Bone marrow (tissue), 2 donors: Measurements from ENCODE around the gene SLA2.
"Not testable (repeated sequence)": the region's sequence is repeated elsewhere in the genome, so short reads cannot be mapped to it uniquely, and the experiment has no call there.

Experiments
- DNase-seq, 2 donors: peaks; one replicate each; lab custom pipeline; 2025; lab: John Stamatoyannopoulos, UW

The SLA2 gene

GRCh38 chr20:36645353-36645752, 643 bp downstream of the SLA2 start:
- no peak for DNase-seq

- no peak for DNase-seq
These were observed 1.3 kb downstream of the SLA2 start for GRCh38 chr20:36644706-36645095.

- no peak for DNase-seq
These were observed 1.8 kb downstream of the SLA2 start for GRCh38 chr20:36644032-36644705.

GRCh38 chr20:36642136-36642535, 3.9 kb downstream of the SLA2 start:
- no peak for DNase-seq

- no peak for DNase-seq
These were observed 4.5 kb downstream of the SLA2 start for GRCh38 chr20:36641506-36641843.

- DNase-seq: not testable (repeated sequence)
These were observed 7.1 kb downstream of the SLA2 start for GRCh38 chr20:36638876-36639400.

GRCh38 chr20:36634342-36634741, 11.7 kb downstream of the SLA2 start:
- DNase-seq: no peak

- no peak for DNase-seq
These were observed 12.7 kb downstream of the SLA2 start for GRCh38 chr20:36633285-36633772.

- no peak for DNase-seq
These were observed 13.3 kb downstream of the SLA2 start for GRCh38 chr20:36632487-36633284.

- no peak for DNase-seq
These were observed 13.9 kb downstream of the SLA2 start for GRCh38 chr20:36632147-36632486.

GRCh38 chr20:36631646-36632045, 14.3 kb downstream of the SLA2 start:
- no peak for DNase-seq

- no peak for DNase-seq
These were observed 16.0 kb downstream of the SLA2 start for GRCh38 chr20:36629719-36630681.

- no peak for DNase-seq
These were observed 17.9 kb downstream of the SLA2 start for GRCh38 chr20:36628076-36628475.

GRCh38 chr20:36624944-36625324, 21.1 kb downstream of the SLA2 start:
- no peak for DNase-seq

GRCh38 chr20:36624068-36624943, 21.7 kb downstream of the SLA2 start:
- no peak for DNase-seq

GRCh38 chr20:36623444-36623843, 22.6 kb downstream of the SLA2 start:
- DNase-seq: no peak

GRCh38 chr20:36620917-36621316, 25.1 kb downstream of the SLA2 start:
- no peak for DNase-seq

- no peak for DNase-seq
These were observed 31.0 kb downstream of the SLA2 start for GRCh38 chr20:36614781-36615557.

GRCh38 chr20:36613974-36614373, 32.0 kb downstream of the SLA2 start:
- no peak for DNase-seq

GRCh38 chr20:36611625-36612024, 34.4 kb downstream of the SLA2 start:
- no peak for DNase-seq

- not testable (repeated sequence) for DNase-seq
These were observed 37.6 kb downstream of the SLA2 start for GRCh38 chr20:36608388-36608728.
